ENCODE measurements around the gene C3orf70. TPM values are rescaled to one million over a fixed set of nuclear protein-coding genes. Genes with fewer than 3 reads are reported as not detected.

Gene C3orf70
- total RNA-seq, 4 donors from 2014 or later: 13.9 to 16.4 (median 14.8) TPM

- Histone ChIP-seq H3K4me1 (peaks cover 0 to 5% (median 0%) of the 10 kb centered on the region in 4 donors), H3K27me3 (no peaks in the 10 kb centered on the region), H3K36me3 (no peaks in the 10 kb centered on the region), H3K4me3 (no peak overlapping the region), H3K27ac (no peak overlapping the region), H3K9me3 (no peaks in the 10 kb centered on the region)
- no peak for DNase-seq
- 95 to 100% methylated on average over 2 to 8 of the region's 8 CpGs for WGBS, 2 donors (ENCODE audit: low coverage in 1 of 2)
- intact Hi-C loops (cut with DNase I; ENCODE audit: low total_unique reads): no loop called here
- TF ChIP-seq POLR2AphosphoS5 (IDR thresholded peaks at IDR 0.05): no peak
- in situ Hi-C loops (cut with MboI; ENCODE audit: low pct_ligation_motif_present in 1 of 4, low pct_unique_long_range_greater_than_20kb in 1 of 4, low sequenced_read_pairs in 3 of 4): no loop called here
Measured at GRCh38 chr3:185162634-185163033, 9.8 kb upstream of the C3orf70 start.

- no peak overlapping the region for H3K4me3 ChIP-seq
- H3K36me3 ChIP-seq: no peaks in the 10 kb centered on the region
- WGBS, 2 donors (ENCODE audit: low coverage in 1 of 2): 80 to 87% methylated on average over 3 to 5 of the region's 5 CpGs
- H3K9me3 ChIP-seq: no peaks in the 10 kb centered on the region
- in situ Hi-C loops (cut with MboI; ENCODE audit: low pct_ligation_motif_present in 1 of 4, low pct_unique_long_range_greater_than_20kb in 1 of 4, low sequenced_read_pairs in 3 of 4) (no loop called here), intact Hi-C loops (cut with DNase I; ENCODE audit: low total_unique reads) (no loop called here)
- no peak for DNase-seq
- H3K4me1 ChIP-seq: peaks cover 0 to 5% (median 0%) of the 10 kb centered on the region in 4 donors
- no peaks in the 10 kb centered on the region for H3K27me3 ChIP-seq
- no peak overlapping the region for H3K27ac ChIP-seq
- TF ChIP-seq EP300 (IDR thresholded peaks at IDR 0.05; ENCODE audit: low read depth) (no peak), POLR2AphosphoS5 (IDR thresholded peaks at IDR 0.05) (no peak), CTCF (IDR thresholded peaks at IDR 0.05) (no peak), POLR2A (IDR thresholded peaks at IDR 0.05) (no peak)
Measured at GRCh38 chr3:185161761-185162160, 8.9 kb upstream of the C3orf70 start.

- TF ChIP-seq CTCF (IDR thresholded peaks at IDR 0.05): no peak
- TF ChIP-seq EP300 (IDR thresholded peaks at IDR 0.05; ENCODE audit: low read depth): no peak
- no peak for TF ChIP-seq POLR2A (IDR thresholded peaks at IDR 0.05)
- TF ChIP-seq POLR2AphosphoS5 (IDR thresholded peaks at IDR 0.05): no peak
- no peaks in the 10 kb centered on the region for H3K27me3 ChIP-seq
- H3K36me3 ChIP-seq: no peaks in the 10 kb centered on the region
- in situ Hi-C loops (cut with MboI; ENCODE audit: low pct_ligation_motif_present in 1 of 4, low pct_unique_long_range_greater_than_20kb in 1 of 4, low sequenced_read_pairs in 3 of 4): no loop called here
- no peak for DNase-seq
- no peak overlapping the region for H3K4me3 ChIP-seq
- peaks cover 0 to 8% (median 0%) of the 10 kb centered on the region in 4 donors for H3K4me1 ChIP-seq
- no peaks in the 10 kb centered on the region for H3K9me3 ChIP-seq
- intact Hi-C loops (cut with DNase I; ENCODE audit: low total_unique reads): no loop called here
- no peak overlapping the region for H3K27ac ChIP-seq
- WGBS, 2 donors (ENCODE audit: low coverage in 1 of 2): 67 to 90% methylated on average over 1 to 3 of the region's 3 CpGs
Measured at GRCh38 chr3:185157347-185157746, 4.5 kb upstream of the C3orf70 start.

- Histone ChIP-seq H3K4me3 (no peak overlapping the region), H3K36me3 (no peaks in the 10 kb centered on the region), H3K27me3 (peaks cover 4% of the 10 kb centered on the region), H3K27ac (no peak overlapping the region), H3K4me1 (peaks cover 0 to 13% (median 7%) of the 10 kb centered on the region in 4 donors), H3K9me3 (no peaks in the 10 kb centered on the region)
- no peak for DNase-seq
- intact Hi-C loops (cut with DNase I; ENCODE audit: low total_unique reads) (no loop called here), in situ Hi-C loops (cut with MboI; ENCODE audit: low pct_ligation_motif_present in 1 of 4, low pct_unique_long_range_greater_than_20kb in 1 of 4, low sequenced_read_pairs in 3 of 4) (no loop called here)
- WGBS, 2 donors (ENCODE audit: low coverage in 1 of 2): 90 to 100% methylated on average over 2 to 5 of the region's 5 CpGs
- TF ChIP-seq CTCF (IDR thresholded peaks at IDR 0.05): no peak
- no peak for TF ChIP-seq EP300 (IDR thresholded peaks at IDR 0.05; ENCODE audit: low read depth)
- no peak for TF ChIP-seq POLR2AphosphoS5 (IDR thresholded peaks at IDR 0.05)
- no peak for TF ChIP-seq POLR2A (IDR thresholded peaks at IDR 0.05)
Measured at GRCh38 chr3:185155678-185156077, 2.8 kb upstream of the C3orf70 start.
